ENCODE measurements around the gene MAB21L4. TPM values are rescaled to one million over a fixed set of nuclear protein-coding genes. Genes with fewer than 3 reads are reported as not detected.

MAB21L4 gene
- total and polyA plus RNA-seq, 8 donors, result 0.79 to 35.7 (median 2.0) TPM

- no peaks in the 10 kb centered on the region for H3K9me3 ChIP-seq
- no peaks in the 10 kb centered on the region for H3K4me1 ChIP-seq
- no peak overlapping the region for H3K4me3 ChIP-seq
- H3K27ac ChIP-seq, result no peak overlapping the region
- H3K36me3 ChIP-seq, result no peaks in the 10 kb centered on the region
- DNase-seq (peak in 2 of 4 donors; percentile 27 to 61), ATAC-seq (no peak)
- intact Hi-C loops (cut with DNase I), result no loop called here
- TF ChIP-seq CTCF (IDR thresholded peaks at IDR 0.05), result no peak
- no peaks in the 10 kb centered on the region for H3K27me3 ChIP-seq
These were observed 35.5 kb upstream of the MAB21L4 start for GRCh38 chr2:240931319-240931949.

- no peaks in the 10 kb centered on the region for H3K36me3 ChIP-seq
- no peak overlapping the region for H3K4me3 ChIP-seq
- H3K27me3 ChIP-seq, result no peaks in the 10 kb centered on the region
- peak in 2 of 4 donors; percentile 29 to 73 for DNase-seq
- H3K9me3 ChIP-seq, result no peaks in the 10 kb centered on the region
- intact Hi-C loops (cut with DNase I), result no loop called here
- no peak for TF ChIP-seq CTCF (IDR thresholded peaks at IDR 0.05)
- no peaks in the 10 kb centered on the region for H3K4me1 ChIP-seq
- ATAC-seq, result no peak
- no peak overlapping the region for H3K27ac ChIP-seq
These were observed 34.8 kb upstream of the MAB21L4 start for GRCh38 chr2:240930631-240931318.

- intact Hi-C loops (cut with DNase I), result no loop called here
- no peak for TF ChIP-seq CTCF (IDR thresholded peaks at IDR 0.05)
- H3K4me3 ChIP-seq, result no peak overlapping the region
- no peaks in the 10 kb centered on the region for H3K4me1 ChIP-seq
- H3K27ac ChIP-seq, result no peak overlapping the region
- DNase-seq, result peak in 2 of 4 donors; percentile 28 to 78
- H3K9me3 ChIP-seq, result no peaks in the 10 kb centered on the region
- ATAC-seq, result no peak
- H3K36me3 ChIP-seq, result no peaks in the 10 kb centered on the region
- no peaks in the 10 kb centered on the region for H3K27me3 ChIP-seq
These were observed 34.2 kb upstream of the MAB21L4 start for GRCh38 chr2:240930096-240930630.

- intact Hi-C loops (cut with DNase I), result no loop called here
- ATAC-seq, result no peak
These were observed 33.6 kb upstream of the MAB21L4 start for GRCh38 chr2:240929364-240930095.

More at GRCh38 chr2:240929364-240930095, 33.6 kb upstream of the MAB21L4 start:
- Histone ChIP-seq H3K4me1 (no peaks in the 10 kb centered on the region), H3K9me3 (no peaks in the 10 kb centered on the region), H3K27ac (no peak overlapping the region), H3K4me3 (no peak overlapping the region), H3K36me3 (no peaks in the 10 kb centered on the region), H3K27me3 (no peaks in the 10 kb centered on the region)
- no peak for TF ChIP-seq CTCF (IDR thresholded peaks at IDR 0.05)
- peak in 2 of 4 donors; percentile 27 to 53 for DNase-seq

All from left lung (tissue), 10 donors.